Measurements from ENCODE around the gene TP53TG3F. TPM values are rescaled to one million over a fixed set of nuclear protein-coding genes. Genes with fewer than 3 reads are reported as not detected.
"Not testable (repeated sequence)": the region's sequence is repeated elsewhere in the genome, so short reads cannot be mapped to it uniquely, and the experiment has no call there.

Gene TP53TG3F, protein sequence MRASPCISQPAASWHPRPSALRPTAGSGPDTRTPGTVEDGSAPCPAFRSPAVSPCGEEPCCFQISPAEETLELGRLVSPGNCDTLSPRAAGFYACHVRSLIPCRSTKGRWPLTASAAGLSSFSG
- not detected in 2 replicates for total RNA-seq (2014; rRNA removed; shearing (Covaris generic))

DNA sequence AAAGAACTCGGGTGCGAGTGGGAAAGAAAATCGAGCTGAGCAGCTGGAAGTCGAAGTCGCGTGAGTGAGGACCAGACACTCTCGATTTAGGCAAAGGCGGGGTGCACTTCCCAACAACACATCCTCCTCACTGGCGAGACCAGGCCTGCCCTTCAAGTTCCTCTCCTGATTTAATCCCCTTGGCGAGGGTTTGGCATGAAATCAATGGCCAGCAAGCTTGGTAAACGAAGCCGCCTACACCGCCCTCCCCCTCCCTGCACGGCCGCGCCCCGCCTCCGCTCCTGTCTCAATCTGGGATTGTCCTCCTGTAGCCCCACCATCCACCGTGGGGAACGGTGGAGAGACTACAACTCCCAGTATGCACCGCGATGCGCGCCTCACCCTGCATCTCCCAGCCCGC lies at the start of gene TP53TG3F:
TSS of gene TP53TG3F (plus strand) at position 301 of the 400 bp plus-strand sequence. CDS start at position 369, 68 bp downstream.
- not testable (repeated sequence) for DNase-seq (ENCODE audit: low spot score)

DNA sequence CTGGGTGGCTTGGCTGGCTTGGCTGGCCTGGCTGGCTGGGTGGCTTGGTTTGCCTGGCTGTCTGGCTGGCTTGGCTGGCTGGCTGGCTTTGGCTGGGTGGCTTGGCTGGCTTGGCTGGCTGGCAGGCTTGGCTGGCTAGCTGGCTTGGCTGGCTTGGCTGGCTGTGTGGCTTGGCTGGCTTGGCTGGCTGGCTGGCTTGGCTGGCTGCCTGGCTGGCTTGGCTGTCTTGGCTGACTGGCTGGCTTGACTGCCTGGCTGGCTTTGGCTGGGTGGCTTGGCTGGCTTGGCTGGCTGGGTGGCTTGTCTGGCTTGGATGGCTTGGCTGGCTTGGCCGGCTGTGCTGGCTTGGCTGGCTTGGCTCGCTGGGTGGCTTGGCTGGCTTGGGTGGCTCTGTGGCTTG lies 32.2 kb downstream of the TP53TG3F start:
- not testable (repeated sequence) for DNase-seq (ENCODE audit: low spot score)

DNA sequence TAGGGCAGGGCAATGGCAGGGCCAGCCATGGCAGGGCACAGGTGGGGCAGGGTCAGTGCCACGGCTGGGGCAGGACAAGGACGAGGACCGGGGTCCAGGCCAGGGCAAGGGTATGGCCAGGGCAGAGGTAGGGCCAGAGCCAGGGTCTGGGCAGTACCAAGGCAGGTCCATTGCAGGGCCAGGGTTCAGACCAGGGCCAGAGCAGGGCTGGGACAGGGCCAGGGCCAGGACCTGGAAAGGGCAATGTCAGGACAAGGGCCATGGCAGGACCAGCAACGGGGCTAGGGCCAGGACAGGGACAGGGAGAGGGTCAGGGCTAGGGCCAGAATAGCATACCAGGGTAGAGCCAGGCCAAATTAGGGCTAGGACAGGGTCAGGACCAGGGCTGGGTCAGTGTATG lies 47.8 kb downstream of the TP53TG3F start:
- DNase-seq (ENCODE audit: low spot score): not testable (repeated sequence)

DNA sequence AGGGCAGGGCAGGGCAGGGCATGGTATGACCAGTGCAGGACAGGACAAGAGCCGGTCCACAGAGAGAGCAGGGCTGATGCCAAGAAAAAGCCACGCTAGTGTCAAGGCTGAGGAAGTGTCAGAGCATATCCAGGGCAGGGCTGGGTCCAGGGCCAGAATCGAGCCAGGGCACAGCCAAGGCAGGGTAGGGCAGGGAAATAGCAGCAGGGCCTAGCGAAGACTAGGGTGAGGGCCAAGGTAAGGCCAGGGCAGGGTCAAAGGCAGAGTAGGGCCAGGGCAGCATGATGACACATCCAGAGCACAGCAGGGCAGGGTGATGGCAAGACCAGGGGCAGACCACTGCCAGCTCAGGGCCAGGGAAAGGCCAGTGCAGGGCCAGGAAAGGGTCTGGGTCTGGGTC lies 49.7 kb downstream of the TP53TG3F start:
- not testable (repeated sequence) for DNase-seq (ENCODE audit: low spot score)

DNA sequence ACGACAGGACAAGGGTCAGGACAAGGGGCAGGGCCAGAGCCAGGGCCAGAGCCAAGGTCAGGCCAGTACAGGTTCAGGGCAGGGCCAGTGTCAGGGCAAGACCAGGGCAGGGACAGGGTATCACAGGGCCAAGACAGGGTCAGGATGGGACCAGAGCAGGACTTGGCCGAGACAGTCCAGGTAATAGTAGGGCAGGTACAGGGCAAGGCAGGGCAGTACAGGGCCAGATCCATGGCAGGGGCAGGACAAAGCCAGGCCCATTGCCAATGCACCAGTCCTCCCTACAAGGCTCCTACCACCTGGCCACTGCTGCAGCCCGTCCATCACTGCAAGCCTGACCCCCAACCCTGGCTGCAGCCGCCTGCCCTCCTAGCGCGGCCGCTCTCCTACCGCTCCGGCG lies 50.5 kb downstream of the TP53TG3F start:
- DNase-seq (ENCODE audit: low spot score): not testable (repeated sequence)

Other genes with a start within 250 kb of the TP53TG3F start
- gene TP53TG3E, start 155.3 kb upstream of the TP53TG3F start, total RNA-seq (2014; rRNA removed; shearing (Covaris generic)): not detected in 2 replicates
- not detected in 2 replicates for gene TP53TG3B, start 98.8 kb upstream of the TP53TG3F start, total RNA-seq (2014; rRNA removed; shearing (Covaris generic))